ACC112 (cell line): ENCODE data around the gene ARFRP1.

ENCODE experiments used
- H2AFZ ChIP-seq: fragments of 200-600 bp; sonication (generic); one replicate; pipeline ENCODE4 v1.6.0; 2017; ENCODE audit warnings: antibody characterized with exemption, low read length; ENCODE audit not compliant: unreplicated experiment
- H3K27ac ChIP-seq: fragments of 200-600 bp; sonication (generic); 2 replicates; pipeline ENCODE4 v1.5.1; 2014; ENCODE audit warnings: low read depth, mild to moderate bottlenecking, antibody characterized with exemption, low read length, moderate library complexity
- H3K27me3 ChIP-seq: fragments of 200-600 bp; sonication (generic); 2 replicates; pipeline ENCODE4 v1.6.1; 2014; ENCODE audit warnings: mild to moderate bottlenecking, antibody characterized with exemption, low read length, moderate library complexity, mixed read lengths; ENCODE audit not compliant: insufficient read depth
- H3K36me3 ChIP-seq: fragments of 200-600 bp; sonication (generic); 2 replicates; pipeline ENCODE4 v1.6.1; 2016; ENCODE audit warnings: mild to moderate bottlenecking, antibody characterized with exemption, low read length, moderate library complexity, mixed read lengths; ENCODE audit not compliant: insufficient read depth
- H3K4me1 ChIP-seq: fragments of 200-600 bp; sonication (generic); one replicate; pipeline ENCODE4 v1.6.1; 2016; ENCODE audit warnings: low read length, mixed read lengths; ENCODE audit not compliant: insufficient read depth, unreplicated experiment, control insufficient read depth
- H3K4me3 ChIP-seq: fragments of 200-600 bp; sonication (generic); 2 replicates; pipeline ENCODE4 v1.5.1; 2014; ENCODE audit warnings: mild to moderate bottlenecking, low read depth, low read length
- H3K79me2 ChIP-seq: fragments of 200-600 bp; sonication (generic); one replicate; pipeline ENCODE4 v1.6.0; 2016; ENCODE audit warnings: low read length; ENCODE audit not compliant: control insufficient read depth, unreplicated experiment, insufficient read depth

The ARFRP1 gene

GRCh38 chr20:63699466-63700198 is 8.1 kb downstream of the ARFRP1 start:
- H3K4me1 ChIP-seq: peaks cover 36% of the 10 kb centered on the region
- peak overlapping the region; percentile 97 for H3K27ac ChIP-seq

GRCh38 chr20:63698739-63699465 is 8.9 kb downstream of the ARFRP1 start:
- no peaks in the 10 kb centered on the region for H3K79me2 ChIP-seq
- peak overlapping the region; percentile 48 for H3K4me3 ChIP-seq
- peak overlapping the region; percentile 97 for H3K27ac ChIP-seq
- H3K4me1 ChIP-seq: peaks cover 36% of the 10 kb centered on the region
- peaks cover 8% of the 10 kb centered on the region; the same call in 1 of the 2 replicates for H3K36me3 ChIP-seq
- no peak overlapping the region for H2AFZ ChIP-seq
- H3K27me3 ChIP-seq: no peaks in the 10 kb centered on the region

More at GRCh38 chr20:63699466-63700198, 8.1 kb downstream of the ARFRP1 start:
- H3K4me3 ChIP-seq: no peak overlapping the region; the same call in 1 of the 2 replicates
- no peaks in the 10 kb centered on the region for H3K27me3 ChIP-seq
- no peaks in the 10 kb centered on the region for H3K79me2 ChIP-seq
- peaks cover 2% of the 10 kb centered on the region; the same call in 1 of the 2 replicates for H3K36me3 ChIP-seq
- H2AFZ ChIP-seq: no peak overlapping the region

- no peak overlapping the region for H3K4me3 ChIP-seq
- peak overlapping the region; percentile 97 for H3K27ac ChIP-seq
- H3K36me3 ChIP-seq: peaks cover 8% of the 10 kb centered on the region; the same call in 1 of the 2 replicates
- no peak overlapping the region for H2AFZ ChIP-seq
- H3K4me1 ChIP-seq: peaks cover 36% of the 10 kb centered on the region
- H3K27me3 ChIP-seq: no peaks in the 10 kb centered on the region
- H3K79me2 ChIP-seq: no peaks in the 10 kb centered on the region
Measured at GRCh38 chr20:63697868-63698545, 9.8 kb downstream of the ARFRP1 start.

- Histone ChIP-seq H2AFZ (no peak overlapping the region), H3K4me1 (peaks cover 36% of the 10 kb centered on the region), H3K4me3 (no peak overlapping the region), H3K36me3 (peaks cover 8% of the 10 kb centered on the region; the same call in 1 of the 2 replicates), H3K27me3 (no peaks in the 10 kb centered on the region), H3K27ac (peak overlapping the region; percentile 97; the same call in 1 of the 2 replicates), H3K79me2 (no peaks in the 10 kb centered on the region)
Measured at GRCh38 chr20:63697357-63697867, 10.4 kb downstream of the ARFRP1 start.

GRCh38 chr20:63696628-63697356 is 11.0 kb downstream of the ARFRP1 start, which contains the start of gene TNFRSF6B:
Gene TNFRSF6B (plus strand): TSS chr20:63696652. CDS start chr20:63696768, 116 bp downstream.
- peaks cover 36% of the 10 kb centered on the region for H3K4me1 ChIP-seq
- H2AFZ ChIP-seq: no peak within 1 kb of the TSS
- H3K36me3 ChIP-seq: peaks cover 8% of the 10 kb centered on the region; the same call in 1 of the 2 replicates
- H3K27ac ChIP-seq: no peak within 1 kb of the TSS
- H3K27me3 ChIP-seq: no peaks in the 10 kb centered on the region
- H3K79me2 ChIP-seq: no peaks in the 10 kb centered on the region
- H3K4me3 ChIP-seq: no peak within 1 kb of the TSS

GRCh38 chr20:63696306-63696627 is 11.5 kb downstream of the ARFRP1 start:
- Histone ChIP-seq H3K27me3 (no peaks in the 10 kb centered on the region), H3K79me2 (no peaks in the 10 kb centered on the region), H3K4me1 (peaks cover 36% of the 10 kb centered on the region), H2AFZ (no peak overlapping the region), H3K27ac (no peak overlapping the region), H3K36me3 (peaks cover 8% of the 10 kb centered on the region; the same call in 1 of the 2 replicates), H3K4me3 (no peak overlapping the region)

GRCh38 chr20:63695424-63696305 is 12.1 kb downstream of the ARFRP1 start:
- H3K4me3 ChIP-seq: no peak overlapping the region
- H3K36me3 ChIP-seq: peaks cover 8% of the 10 kb centered on the region; the same call in 1 of the 2 replicates
- no peak overlapping the region for H2AFZ ChIP-seq
- peaks cover 33% of the 10 kb centered on the region for H3K4me1 ChIP-seq
- H3K27me3 ChIP-seq: no peaks in the 10 kb centered on the region
- no peak overlapping the region for H3K27ac ChIP-seq
- no peaks in the 10 kb centered on the region for H3K79me2 ChIP-seq

- Histone ChIP-seq H2AFZ (no peak overlapping the region), H3K79me2 (no peaks in the 10 kb centered on the region), H3K4me3 (no peak overlapping the region), H3K4me1 (peaks cover 26% of the 10 kb centered on the region), H3K27me3 (no peaks in the 10 kb centered on the region), H3K27ac (no peak overlapping the region), H3K36me3 (peaks cover 8% of the 10 kb centered on the region; the same call in 1 of the 2 replicates)
Measured at GRCh38 chr20:63694584-63695423, 13.0 kb downstream of the ARFRP1 start.
